ENCODE results near the gene CPA2.

DNA sequence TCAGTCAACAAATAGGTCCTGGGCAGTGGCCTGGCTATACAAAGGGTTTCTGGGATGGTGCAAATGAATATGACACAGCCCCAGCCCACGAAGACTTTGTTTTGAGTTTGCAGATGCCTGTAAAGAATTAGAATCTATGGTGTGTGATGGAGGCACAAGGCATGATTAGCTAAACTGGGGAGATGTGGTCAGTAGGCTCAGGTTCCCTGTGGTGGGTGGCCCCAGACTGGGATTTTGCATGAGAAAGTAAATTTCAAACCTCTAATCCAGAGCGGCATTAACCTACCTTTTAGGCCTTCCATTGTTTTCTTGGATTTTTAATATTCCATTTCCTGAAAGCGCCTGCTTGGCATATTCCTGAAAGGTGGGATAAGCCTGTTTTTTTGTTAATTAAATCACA, 71.6 kb downstream of the CPA2 start:
- TF ChIP-seq, protein P1, sequence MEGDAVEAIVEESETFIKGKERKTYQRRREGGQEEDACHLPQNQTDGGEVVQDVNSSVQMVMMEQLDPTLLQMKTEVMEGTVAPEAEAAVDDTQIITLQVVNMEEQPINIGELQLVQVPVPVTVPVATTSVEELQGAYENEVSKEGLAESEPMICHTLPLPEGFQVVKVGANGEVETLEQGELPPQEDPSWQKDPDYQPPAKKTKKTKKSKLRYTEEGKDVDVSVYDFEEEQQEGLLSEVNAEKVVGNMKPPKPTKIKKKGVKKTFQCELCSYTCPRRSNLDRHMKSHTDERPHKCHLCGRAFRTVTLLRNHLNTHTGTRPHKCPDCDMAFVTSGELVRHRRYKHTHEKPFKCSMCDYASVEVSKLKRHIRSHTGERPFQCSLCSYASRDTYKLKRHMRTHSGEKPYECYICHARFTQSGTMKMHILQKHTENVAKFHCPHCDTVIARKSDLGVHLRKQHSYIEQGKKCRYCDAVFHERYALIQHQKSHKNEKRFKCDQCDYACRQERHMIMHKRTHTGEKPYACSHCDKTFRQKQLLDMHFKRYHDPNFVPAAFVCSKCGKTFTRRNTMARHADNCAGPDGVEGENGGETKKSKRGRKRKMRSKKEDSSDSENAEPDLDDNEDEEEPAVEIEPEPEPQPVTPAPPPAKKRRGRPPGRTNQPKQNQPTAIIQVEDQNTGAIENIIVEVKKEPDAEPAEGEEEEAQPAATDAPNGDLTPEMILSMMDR (conservative IDR thresholded peaks at IDR 0.05; ENCODE audit: low read depth, low read length), result no peak
- no peak for TF ChIP-seq MXI1 (IDR thresholded peaks at IDR 0.05; ENCODE audit: borderline replicate concordance, low read depth, low read length)
- TF ChIP-seq RFX5 (IDR thresholded peaks at IDR 0.05; ENCODE audit: low read depth, low read length), result no peak
- no peak for TF ChIP-seq RCOR1 (IDR thresholded peaks at IDR 0.05; ENCODE audit: insufficient replicate concordance, low read length)
- no peak for TF ChIP-seq ELK1 (IDR thresholded peaks at IDR 0.05; ENCODE audit: borderline replicate concordance, low read depth, low read length)
